ENCODE measurements around the gene PTPRN2. TPM values are rescaled to one million over a fixed set of nuclear protein-coding genes. Genes with fewer than 3 reads are reported as not detected.

The PTPRN2 gene
- total and polyA plus RNA-seq, 2 of the 8 experiments (the other 6 are each of a cell fraction or from before 2014, with no cell fraction given) = 2.6 to 4.5 TPM

GRCh38 chr7:158003441-158004122 lies 584.0 kb downstream of the PTPRN2 start:
- H4K8ac ChIP-seq (ENCODE audit: extremely low read depth, insufficient read depth, low read length) = no peak overlapping the region
- H3K9ac ChIP-seq (replicated peaks in 1 of 4; ENCODE audit: extremely low read depth in 1 of 4, low read depth in 3 of 4, low read length in 3 of 4) = no peak overlapping the region
- H2BK5ac ChIP-seq (ENCODE audit: low read depth, low read length) = peak overlapping the region; percentile 82; the same call in 1 of the 2 replicates
- H3K56ac ChIP-seq (replicated peaks; ENCODE audit: insufficient read length, low read depth, low read length) = no peak overlapping the region
- no peak overlapping the region for H3K14ac ChIP-seq (ENCODE audit: insufficient read length)
- H4K91ac ChIP-seq (replicated peaks; ENCODE audit: insufficient read length, low read length) = peak overlapping the region; percentile 84
- H3K23me2 ChIP-seq (ENCODE audit: low read depth, low read length) = peaks cover 5% of the 10 kb centered on the region; the same call in 1 of the 2 replicates
- peak overlapping the region; percentile 87; the same call in 1 of the 2 replicates for H2BK12ac ChIP-seq (ENCODE audit: low read depth, low read length)
- H4K5ac ChIP-seq (ENCODE audit: insufficient read length, low read depth, low read length) = no peak overlapping the region
- H4K20me1 ChIP-seq (replicated peaks in 1 of 2; ENCODE audit: control insufficient read depth in 1 of 2, insufficient read depth in 2 of 2, low read length in 2 of 2) = no peaks in the 10 kb centered on the region
- no peak overlapping the region for H3K4me3 ChIP-seq (ENCODE audit: extremely low read depth in 1 of 4, insufficient read depth in 2 of 4, low read depth in 3 of 4, low read length in 4 of 4)
- no peaks in the 10 kb centered on the region for H3K9me3 ChIP-seq (ENCODE audit: insufficient read depth in 2 of 2, low read depth in 1 of 2, low read length in 1 of 2)
- ChIA-PET CTCF (ENCODE audit: partially characterized antibody) (no interaction called here), POLR2A (ENCODE audit: partially characterized antibody) (no interaction called here)
- 0 out of 2 replicates have a peak overlapping the region, but pooled peaks have one; percentile 28 for H3K18ac ChIP-seq (ENCODE audit: extremely low read depth, low read length)
- no peaks in the 10 kb centered on the region for H3K79me1 ChIP-seq (ENCODE audit: low read depth, low read length)
- H3K4me1 ChIP-seq (replicated peaks in 1 of 4; ENCODE audit: control insufficient read depth in 3 of 4, insufficient read depth in 4 of 4, low read length in 3 of 4) = peaks cover 5 to 32% (median 12%) of the 10 kb centered on the region in 4 experiments
- H3K27ac ChIP-seq (ENCODE audit: low read depth, low read length) = no peak overlapping the region
- no peaks in the 10 kb centered on the region for H3K36me3 ChIP-seq (ENCODE audit: control insufficient read depth in 2 of 4, insufficient read depth in 4 of 4, low read length in 3 of 4)
- no peaks in the 10 kb centered on the region for H3K79me2 ChIP-seq (ENCODE audit: control insufficient read depth in 1 of 2, insufficient read depth in 2 of 2, low read length in 2 of 2)
- no peak overlapping the region for H3K4me2 ChIP-seq (ENCODE audit: insufficient read depth in 1 of 2, low read depth in 2 of 2, low read length in 2 of 2)
- peak overlapping the region; percentile 32; the same call in 1 of the 2 replicates for H2BK20ac ChIP-seq (ENCODE audit: low read length)
- H3K4ac ChIP-seq (replicated peaks; ENCODE audit: insufficient read length, low read depth, low read length) = peak overlapping the region; percentile 75
- FAIRE-seq = no peak
- H2BK15ac ChIP-seq (ENCODE audit: low read length) = no peak overlapping the region
- H3K27me3 ChIP-seq (replicated peaks in 1 of 4; ENCODE audit: control insufficient read depth in 3 of 4, extremely low read depth in 1 of 4, insufficient read depth in 3 of 4, low read length in 3 of 4) = no peaks in the 10 kb centered on the region
- no peak for DNase-seq (ENCODE audit: low read depth in 1 of 2, low spot score in 2 of 2)
- no peak overlapping the region for H2BK120ac ChIP-seq (replicated peaks; ENCODE audit: low read depth, low read length)
- H3K23ac ChIP-seq (ENCODE audit: insufficient read length) = no peak overlapping the region
- no peak overlapping the region for H2AK5ac ChIP-seq (ENCODE audit: low read depth, low read length)
- H2AFZ ChIP-seq (ENCODE audit: low read length) = no peak overlapping the region
- WGBS, 2 experiments (ENCODE audit: extremely low coverage in 1 of 2, insufficient coverage in 1 of 2, insufficient read length in 1 of 2, insufficient replicate concordance in 2 of 2, low coverage in 1 of 2, low lambda C conversion rate in 2 of 2, missing lambda C conversion rate in 1 of 2) = 91% methylated on average over 20 of the region's 23 CpGs; no CpG with 5 or more reads in 1 of the 2 experiments
- TF ChIP-seq POU5F1 (IDR thresholded peaks at IDR 0.05; ENCODE audit: low read depth, low read length) (no peak), CHD2 (IDR thresholded peaks at IDR 0.05; ENCODE audit: low read length) (no peak), SIX5 (IDR thresholded peaks at IDR 0.05; ENCODE audit: low read depth, low read length) (no peak), E2F6 (IDR thresholded peaks at IDR 0.05) (no peak), SAP30 (IDR thresholded peaks at IDR 0.05; ENCODE audit: insufficient read depth, insufficient replicate concordance, low read length) (no peak), KDM5A (IDR thresholded peaks at IDR 0.05; ENCODE audit: low read length) (no peak), KDM4A (IDR thresholded peaks at IDR 0.05; ENCODE audit: low read depth, low read length, severe bottlenecking) (no peak), NRF1 (IDR thresholded peaks at IDR 0.05; ENCODE audit: low read depth, low read length) (no peak), SUZ12 (IDR thresholded peaks at IDR 0.05; ENCODE audit: low read length) (no peak), KDM1A (IDR thresholded peaks at IDR 0.05; ENCODE audit: borderline replicate concordance, low read length) (no peak), GABPA (IDR thresholded peaks at IDR 0.05; ENCODE audit: borderline replicate concordance, insufficient read depth, low read length) (no peak), RAD21 (IDR thresholded peaks at IDR 0.05 in 1 of 2, conservative IDR thresholded peaks at IDR 0.05 in 1 of 2; ENCODE audit: low read depth in 2 of 2, low read length in 2 of 2) (no peak)

Measured in H1 (cell line).